Hepatocyte (in vitro differentiated cells): ENCODE results near the gene APOF. TPM values are rescaled to one million over a fixed set of nuclear protein-coding genes. Genes with fewer than 3 reads are reported as not detected.

Experiments used
- DNase-seq: peaks from one replicate; pipeline ENCODE4 v3.0.0-alpha.2; 2016; ENCODE audit warnings: low spot score
- H2AFZ ChIP-seq: fragments of 200-600 bp; sonication (generic); 2 replicates; pipeline ENCODE4 v1.6.0; 2016; ENCODE audit warnings: antibody characterized with exemption, mild to moderate bottlenecking
- H3K27ac ChIP-seq: fragments of 200-600 bp; sonication (generic); 2 replicates; pipeline ENCODE4 v1.5.1; 2016; ENCODE audit warnings: mild to moderate bottlenecking
- H3K27me3 ChIP-seq: fragments of 200-600 bp; sonication (generic); 2 replicates; pipeline ENCODE4 v1.6.1; 2016
- H3K36me3 ChIP-seq: fragments of 200-600 bp; sonication (generic); replicated peaks from 2 replicates; pipeline ENCODE4 v1.5.1; 2016; ENCODE audit warnings: low read depth; ENCODE audit not compliant: insufficient read depth
- H3K4me1 ChIP-seq: fragments of 200-600 bp; sonication (generic); 2 replicates; pipeline ENCODE4 v1.5.1; 2016; ENCODE audit warnings: mild to moderate bottlenecking, moderate library complexity; ENCODE audit not compliant: insufficient read depth
- H3K4me2 ChIP-seq: fragments of 200-600 bp; sonication (generic); 2 replicates; pipeline ENCODE4 v1.6.0; 2016
- H3K4me3 ChIP-seq: fragments of 200-600 bp; sonication (generic); 2 replicates; pipeline ENCODE4 v1.5.1; 2016; ENCODE audit warnings: mild to moderate bottlenecking
- H3K79me2 ChIP-seq: fragments of 200-600 bp; sonication (generic); 2 replicates; pipeline ENCODE4 v1.6.0; 2017; ENCODE audit warnings: mild to moderate bottlenecking
- H3K9me2 ChIP-seq: fragments of 200-600 bp; sonication (generic); replicated peaks from 2 replicates; pipeline ENCODE4 v1.6.0; 2017; ENCODE audit warnings: mild to moderate bottlenecking; ENCODE audit not compliant: insufficient read depth
- H3K9me3 ChIP-seq: fragments of 200-600 bp; sonication (generic); 2 replicates; pipeline ENCODE4 v1.5.1; 2016; ENCODE audit warnings: low read depth, mild to moderate bottlenecking
- H4K20me1 ChIP-seq: fragments of 200-600 bp; sonication (generic); 2 replicates; pipeline ENCODE4 v1.6.0; 2016; ENCODE audit warnings: mild to moderate bottlenecking; ENCODE audit not compliant: insufficient read depth, poor library complexity, severe bottlenecking
- EZH2 ChIP-seq: fragments of 200-600 bp; sonication (generic); IDR thresholded peaks from 2 replicates; pipeline ENCODE4 v1.6.1; 2016; ENCODE audit warnings: antibody characterized with exemption, mild to moderate bottlenecking, borderline replicate concordance
- EZH2phosphoT487 ChIP-seq: fragments of 200-600 bp; sonication (generic); IDR thresholded peaks from one replicate; pipeline ENCODE4 v1.6.1; 2018; ENCODE audit warnings: antibody characterized with exemption, mild to moderate bottlenecking, low read depth, moderate library complexity; ENCODE audit not compliant: unreplicated experiment, severe bottlenecking
- WGBS: methylation state at CpG from one replicate; pipeline ENCODE4 v1.1.6; 2016; ENCODE audit warnings: low lambda C conversion rate; ENCODE audit errors: missing lambda C conversion rate; 5-methylcytosine and 5-hydroxymethylcytosine counted together
- polyA plus RNA-seq: library from polyadenylated mRNA; unstranded; fragments of >200 nt; fragmentation: Nextera tagmentation; extraction: Ambion mirVana; gene quantifications from 2 replicates; pipeline ENCODE4 v1.2.1, GENCODE V29; 2016
- total RNA-seq: library from RNA; depleted of rRNA; stranded (reverse); fragments of >200 nt; gene quantifications from 2 replicates; pipeline ENCODE4 v1.2.3, GENCODE V29; 2014
- TF ChIP-seq, protein P1 (sequence below): fragments of 200-600 bp; sonication (generic); IDR thresholded peaks from 2 replicates; pipeline ENCODE4 v1.5.1; 2016; ENCODE audit warnings: antibody characterized with exemption, mild to moderate bottlenecking; ENCODE audit not compliant: poor library complexity

The APOF gene
- total and polyA plus RNA-seq, 2 experiments from 2014 or later = not detected

- DNase-seq = no peak
- 53% methylated on average over 1 of the region's 1 CpG for WGBS
- no peaks in the 10 kb centered on the region for H4K20me1 ChIP-seq
- H3K4me3 ChIP-seq = no peak overlapping the region
- H3K79me2 ChIP-seq = no peaks in the 10 kb centered on the region
- no peak overlapping the region for H3K27ac ChIP-seq
- H3K36me3 ChIP-seq = no peaks in the 10 kb centered on the region
- H3K9me2 ChIP-seq = no peaks in the 10 kb centered on the region
- H3K4me2 ChIP-seq = no peak overlapping the region
- no peaks in the 10 kb centered on the region for H3K27me3 ChIP-seq
- H2AFZ ChIP-seq = peak overlapping the region; percentile 66
- peaks cover 6% of the 10 kb centered on the region for H3K4me1 ChIP-seq
- H3K9me3 ChIP-seq = no peaks in the 10 kb centered on the region
- TF ChIP-seq, protein P1, sequence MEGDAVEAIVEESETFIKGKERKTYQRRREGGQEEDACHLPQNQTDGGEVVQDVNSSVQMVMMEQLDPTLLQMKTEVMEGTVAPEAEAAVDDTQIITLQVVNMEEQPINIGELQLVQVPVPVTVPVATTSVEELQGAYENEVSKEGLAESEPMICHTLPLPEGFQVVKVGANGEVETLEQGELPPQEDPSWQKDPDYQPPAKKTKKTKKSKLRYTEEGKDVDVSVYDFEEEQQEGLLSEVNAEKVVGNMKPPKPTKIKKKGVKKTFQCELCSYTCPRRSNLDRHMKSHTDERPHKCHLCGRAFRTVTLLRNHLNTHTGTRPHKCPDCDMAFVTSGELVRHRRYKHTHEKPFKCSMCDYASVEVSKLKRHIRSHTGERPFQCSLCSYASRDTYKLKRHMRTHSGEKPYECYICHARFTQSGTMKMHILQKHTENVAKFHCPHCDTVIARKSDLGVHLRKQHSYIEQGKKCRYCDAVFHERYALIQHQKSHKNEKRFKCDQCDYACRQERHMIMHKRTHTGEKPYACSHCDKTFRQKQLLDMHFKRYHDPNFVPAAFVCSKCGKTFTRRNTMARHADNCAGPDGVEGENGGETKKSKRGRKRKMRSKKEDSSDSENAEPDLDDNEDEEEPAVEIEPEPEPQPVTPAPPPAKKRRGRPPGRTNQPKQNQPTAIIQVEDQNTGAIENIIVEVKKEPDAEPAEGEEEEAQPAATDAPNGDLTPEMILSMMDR = no peak
- no peak for TF ChIP-seq EZH2
- TF ChIP-seq EZH2phosphoT487 = no peak
These were observed 15.3 kb upstream of the APOF start for GRCh38 chr12:56377989-56378316.

- Histone ChIP-seq H3K9me3 (no peaks in the 10 kb centered on the region), H4K20me1 (no peaks in the 10 kb centered on the region), H3K4me2 (no peak overlapping the region), H3K36me3 (no peaks in the 10 kb centered on the region), H3K4me1 (peaks cover 6% of the 10 kb centered on the region), H2AFZ (peak overlapping the region; percentile 66), H3K4me3 (no peak overlapping the region), H3K79me2 (no peaks in the 10 kb centered on the region), H3K27me3 (no peaks in the 10 kb centered on the region), H3K9me2 (no peaks in the 10 kb centered on the region), H3K27ac (peak overlapping the region; percentile 40)
- peak; percentile 44 for DNase-seq
- WGBS = 61% methylated on average over 4 of the region's 4 CpGs
- TF ChIP-seq, protein P1 = peak; percentile 31
- TF ChIP-seq EZH2phosphoT487 = no peak
These were observed 14.8 kb upstream of the APOF start for GRCh38 chr12:56377310-56377988.

- no peak overlapping the region for H3K4me2 ChIP-seq
- no peak for DNase-seq
- H2AFZ ChIP-seq = no peak overlapping the region
- H3K4me1 ChIP-seq = peaks cover 6% of the 10 kb centered on the region
- 87% methylated on average over 10 of the region's 11 CpGs for WGBS
- TF ChIP-seq EZH2phosphoT487 = no peak
- no peak for TF ChIP-seq EZH2
- TF ChIP-seq, protein P1 = no peak
- H3K9me2 ChIP-seq = no peaks in the 10 kb centered on the region
- no peaks in the 10 kb centered on the region for H3K79me2 ChIP-seq
- no peaks in the 10 kb centered on the region for H3K27me3 ChIP-seq
- no peak overlapping the region for H3K27ac ChIP-seq
- H3K4me3 ChIP-seq = no peak overlapping the region
- H3K36me3 ChIP-seq = no peaks in the 10 kb centered on the region
- no peaks in the 10 kb centered on the region for H4K20me1 ChIP-seq
- H3K9me3 ChIP-seq = no peaks in the 10 kb centered on the region
These were observed 13.2 kb upstream of the APOF start for GRCh38 chr12:56375598-56376434.
